GM18508 (cell line): ENCODE measurements around the gene IGLON5.

Source experiments
- ATAC-seq: cut with Tn5 transposase; IDR thresholded peaks from one replicate; pipeline ENCODE4 v1.9.1; 2021; ENCODE audit warnings: moderate number of reproducible peaks; ENCODE audit not compliant: insufficient read depth, unreplicated experiment

Gene IGLON5

DNA sequence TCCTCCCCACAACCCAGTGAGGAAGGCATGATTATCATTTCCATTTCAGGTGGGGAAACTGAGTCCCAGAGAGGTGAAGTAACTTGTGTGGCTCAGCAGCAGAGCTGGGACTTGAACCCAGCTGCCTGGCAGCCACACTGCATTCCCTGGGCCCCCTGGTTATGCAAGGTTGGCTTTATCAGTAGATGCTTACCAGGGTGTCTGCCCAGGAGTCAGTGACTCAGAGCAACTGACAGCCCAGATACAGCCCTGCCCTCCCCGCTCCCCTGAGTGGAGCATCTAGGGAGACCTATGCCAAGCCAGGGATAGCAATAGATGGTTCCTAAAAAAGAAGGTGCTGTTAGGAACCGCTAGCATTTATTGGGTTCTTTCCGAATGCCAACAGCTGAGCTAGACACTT is 5.9 kb downstream of the IGLON5 start:
- ATAC-seq: no peak

- no peak for ATAC-seq
Measured at GRCh38 chr19:51317968-51318367, 6.5 kb downstream of the IGLON5 start.

DNA sequence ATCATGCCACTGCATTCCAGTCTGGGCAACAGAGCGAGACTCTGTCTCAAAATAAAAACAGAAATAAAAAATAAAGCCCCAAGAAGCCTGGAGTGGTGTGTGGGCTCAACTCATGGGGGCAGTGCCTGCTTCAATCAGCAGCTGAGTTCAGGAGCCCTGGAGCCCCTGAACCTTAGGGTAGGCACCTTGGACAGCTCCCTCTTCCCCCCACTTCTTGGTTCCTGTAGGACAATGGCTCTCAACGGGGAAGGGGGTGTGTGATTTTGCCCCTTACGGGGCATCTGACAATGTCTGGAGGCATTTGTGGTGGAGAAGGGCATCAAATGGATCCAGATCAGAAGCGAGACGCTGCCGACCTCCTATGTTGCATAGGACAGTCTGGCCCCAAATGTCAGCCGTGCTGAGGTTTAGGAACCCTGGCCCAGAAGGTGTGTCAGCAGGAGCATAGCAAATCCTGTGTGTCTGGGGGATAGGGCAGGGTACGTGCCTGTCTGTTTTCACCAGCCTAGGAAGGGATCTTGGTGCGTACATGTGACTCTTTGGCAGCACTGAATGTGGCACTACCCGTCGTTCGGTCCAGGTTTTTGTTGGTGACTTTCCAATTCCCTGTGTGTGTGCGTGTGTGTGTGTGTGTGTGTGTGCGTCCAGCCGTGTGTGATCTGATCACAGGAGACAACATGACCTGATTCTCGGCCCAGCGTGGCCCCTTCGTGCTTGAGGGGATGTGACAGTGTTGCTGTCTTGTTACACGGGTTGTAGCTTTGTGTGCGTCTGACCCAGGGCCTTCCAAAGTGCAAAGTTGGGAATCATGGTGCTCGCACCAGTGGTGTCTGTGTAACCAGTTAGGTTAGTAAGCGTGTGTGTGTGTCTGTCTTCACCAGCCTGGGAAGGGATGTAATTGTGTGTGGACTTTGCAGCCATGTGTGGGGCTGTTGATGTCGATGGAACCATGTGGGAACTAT is 7.5 kb downstream of the IGLON5 start:
- no peak for ATAC-seq

- ATAC-seq: no peak
Measured at GRCh38 chr19:51319649-51320279, 8.3 kb downstream of the IGLON5 start.

GRCh38 chr19:51320280-51320657 is 8.8 kb downstream of the IGLON5 start:
- no peak for ATAC-seq

DNA sequence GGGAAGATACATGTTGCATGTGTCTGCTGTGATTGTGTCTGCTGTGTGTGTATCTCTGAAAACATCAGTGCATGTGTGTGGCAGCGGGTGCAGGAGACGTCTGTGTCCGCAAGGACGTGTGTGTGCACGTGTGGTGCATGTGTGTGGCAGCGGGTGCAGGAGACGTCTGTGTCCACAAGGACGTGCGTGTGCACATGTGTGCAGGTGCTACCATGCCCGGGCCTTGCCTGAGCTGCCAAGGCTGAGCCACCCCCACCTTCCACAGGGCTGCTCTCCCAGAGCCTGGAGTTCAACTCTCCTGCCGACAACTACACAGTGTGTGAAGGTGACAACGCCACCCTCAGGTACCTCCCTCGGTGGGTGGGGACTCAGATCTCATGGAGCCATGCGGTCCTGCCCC is 10.4 kb downstream of the IGLON5 start:
- ATAC-seq: no peak

DNA sequence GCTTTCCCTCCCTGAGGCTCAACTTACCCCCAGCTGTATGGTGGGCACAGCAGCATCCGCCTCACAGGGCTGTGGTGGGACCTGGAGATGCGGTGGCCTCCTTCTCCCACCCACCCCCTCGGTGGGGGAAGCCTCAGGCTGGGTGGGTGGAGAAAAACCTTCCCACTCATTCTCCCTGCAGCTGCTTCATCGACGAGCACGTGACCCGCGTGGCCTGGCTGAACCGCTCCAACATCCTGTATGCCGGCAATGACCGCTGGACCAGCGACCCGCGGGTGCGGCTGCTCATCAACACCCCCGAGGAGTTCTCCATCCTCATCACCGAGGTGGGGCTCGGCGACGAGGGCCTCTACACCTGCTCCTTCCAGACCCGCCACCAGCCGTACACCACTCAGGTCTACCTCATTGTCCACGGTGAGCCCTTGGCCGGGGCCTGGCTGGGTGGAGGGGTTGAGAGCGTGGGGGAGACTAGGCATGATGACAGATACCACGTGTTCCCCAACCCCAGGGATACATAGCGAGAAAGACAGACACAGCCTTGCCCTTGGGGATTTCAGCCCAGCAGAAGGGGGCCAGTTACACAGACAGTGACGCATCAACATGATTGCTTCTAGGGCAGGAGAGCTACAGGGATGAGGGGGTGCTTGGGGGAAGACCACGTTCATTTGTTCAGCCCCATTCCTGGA is 12.2 kb downstream of the IGLON5 start:
- no peak for ATAC-seq

- no peak for ATAC-seq
Measured at GRCh38 chr19:51324167-51324481, 12.7 kb downstream of the IGLON5 start.

GRCh38 chr19:51325161-51325976 is 13.9 kb downstream of the IGLON5 start:
- no peak for ATAC-seq

DNA sequence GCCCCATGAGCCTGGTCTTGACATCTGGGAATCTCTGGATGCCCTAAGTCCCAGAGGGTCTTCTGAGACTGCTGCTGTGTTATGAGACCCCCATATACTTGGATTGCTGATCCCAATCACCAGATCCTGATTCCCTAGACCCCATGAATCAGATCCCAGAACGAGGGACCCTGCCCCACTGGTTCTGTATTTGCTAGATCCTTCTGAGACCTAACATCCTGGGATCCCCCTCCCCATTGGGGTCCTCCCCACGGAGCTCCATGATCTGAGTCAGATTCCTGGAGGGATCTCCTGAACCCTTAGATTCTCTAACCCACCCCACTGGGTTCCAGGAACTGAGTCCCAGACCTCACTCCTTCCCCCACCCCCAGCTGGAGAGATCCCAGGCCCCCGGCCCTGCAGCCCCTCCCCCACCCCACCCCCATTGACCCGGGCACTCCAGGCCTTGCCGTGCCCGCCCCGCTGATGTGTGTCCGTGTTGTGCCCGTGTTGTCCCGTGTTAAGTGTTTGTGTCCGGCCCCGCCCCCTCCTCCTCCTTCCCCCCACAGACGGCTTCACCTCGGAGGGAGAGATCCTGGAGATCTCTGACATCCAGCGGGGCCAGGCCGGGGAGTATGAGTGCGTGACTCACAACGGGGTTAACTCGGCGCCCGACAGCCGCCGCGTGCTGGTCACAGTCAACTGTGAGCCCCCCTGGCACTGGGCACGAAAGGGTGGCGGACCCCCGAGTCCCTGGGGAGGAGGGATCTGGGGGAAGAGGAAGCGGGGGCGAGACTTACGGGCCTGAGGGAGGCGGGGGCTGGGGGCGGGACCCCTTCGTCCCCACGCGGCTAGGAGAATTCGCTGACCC is 15.0 kb downstream of the IGLON5 start:
- ATAC-seq: no peak

DNA sequence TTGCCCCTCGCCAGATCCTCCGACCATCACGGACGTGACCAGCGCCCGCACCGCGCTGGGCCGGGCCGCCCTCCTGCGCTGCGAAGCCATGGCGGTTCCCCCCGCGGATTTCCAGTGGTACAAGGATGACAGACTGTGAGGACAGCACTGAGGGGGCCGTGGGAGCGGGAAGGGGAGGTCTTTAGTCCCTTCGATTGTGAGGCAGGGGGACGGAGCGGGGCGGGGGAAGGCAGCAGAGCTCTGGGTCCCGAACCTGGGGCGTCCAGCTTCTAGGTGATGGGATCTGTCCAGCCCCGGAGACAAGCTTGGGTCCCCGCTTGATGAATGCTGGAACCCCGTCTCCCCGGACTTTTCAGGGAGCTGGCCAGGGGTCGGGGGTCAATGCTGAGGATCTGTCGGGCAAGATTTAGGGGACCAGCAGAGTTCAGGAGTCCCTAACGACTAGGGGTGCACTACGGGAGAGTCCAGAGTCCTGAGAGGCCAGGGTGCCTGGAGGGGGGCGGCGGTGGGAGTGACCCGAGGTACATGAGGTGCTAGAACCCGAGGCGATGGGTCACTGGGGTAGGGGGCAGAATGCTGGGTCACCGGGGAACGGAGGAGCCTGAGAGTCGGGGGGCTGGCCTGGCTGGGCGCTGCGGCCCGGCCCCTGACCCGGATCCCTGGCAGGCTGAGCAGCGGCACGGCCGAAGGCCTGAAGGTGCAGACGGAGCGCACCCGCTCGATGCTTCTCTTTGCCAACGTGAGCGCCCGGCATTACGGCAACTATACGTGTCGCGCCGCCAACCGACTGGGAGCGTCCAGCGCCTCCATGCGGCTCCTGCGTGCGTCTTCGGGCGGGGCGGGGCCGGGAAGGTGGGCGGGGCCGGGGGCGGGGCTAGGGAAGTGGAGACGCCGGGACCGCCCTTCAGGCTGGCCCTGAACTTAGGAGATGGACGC is 15.9 kb downstream of the IGLON5 start:
- no peak for ATAC-seq

- no peak for ATAC-seq
Measured at GRCh38 chr19:51329411-51329810, 18.0 kb downstream of the IGLON5 start.

DNA sequence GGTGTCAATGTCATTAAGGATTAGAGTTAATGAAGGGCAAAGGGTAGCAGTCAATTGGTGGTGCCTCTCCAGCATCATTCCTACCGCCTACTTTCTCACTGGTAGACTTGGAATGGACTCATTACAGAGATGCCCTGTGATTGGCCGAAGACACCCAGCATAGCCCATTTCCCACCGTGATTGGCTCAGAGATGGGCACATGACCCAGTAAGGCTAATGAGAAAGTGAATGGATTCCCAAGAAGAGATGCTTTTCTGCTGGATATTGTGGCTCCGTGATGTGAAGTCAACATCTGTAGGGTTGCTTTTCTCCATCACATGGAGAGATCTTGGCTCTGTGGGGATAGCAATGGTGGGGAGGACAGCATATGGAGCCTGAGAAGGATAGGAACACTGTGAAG is 18.9 kb downstream of the IGLON5 start:
- ATAC-seq: no peak

DNA sequence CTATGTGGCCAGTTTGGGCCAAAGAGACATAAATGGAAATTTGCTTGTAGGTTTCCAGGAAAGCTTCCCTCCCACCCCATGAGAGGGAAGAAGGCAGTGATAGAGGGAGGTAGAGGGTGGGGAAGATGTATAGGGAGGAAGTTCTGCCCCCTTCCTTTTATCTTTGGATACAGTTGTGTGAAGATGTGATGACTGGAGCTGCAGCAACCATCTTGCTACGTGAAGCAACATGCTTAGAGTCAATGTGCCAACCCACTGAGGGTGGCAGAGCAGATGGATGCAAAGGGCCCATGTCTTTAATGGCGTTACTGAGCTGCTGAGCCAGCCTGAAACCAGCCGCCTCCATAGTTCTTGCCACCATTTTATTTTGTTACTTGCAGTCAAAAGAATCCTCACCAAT is 19.7 kb downstream of the IGLON5 start:
- no peak for ATAC-seq

- ATAC-seq: no peak
Measured at GRCh38 chr19:51331716-51332115, 20.3 kb downstream of the IGLON5 start.

- no peak for ATAC-seq
Measured at GRCh38 chr19:51333836-51334460, 22.5 kb downstream of the IGLON5 start.

DNA sequence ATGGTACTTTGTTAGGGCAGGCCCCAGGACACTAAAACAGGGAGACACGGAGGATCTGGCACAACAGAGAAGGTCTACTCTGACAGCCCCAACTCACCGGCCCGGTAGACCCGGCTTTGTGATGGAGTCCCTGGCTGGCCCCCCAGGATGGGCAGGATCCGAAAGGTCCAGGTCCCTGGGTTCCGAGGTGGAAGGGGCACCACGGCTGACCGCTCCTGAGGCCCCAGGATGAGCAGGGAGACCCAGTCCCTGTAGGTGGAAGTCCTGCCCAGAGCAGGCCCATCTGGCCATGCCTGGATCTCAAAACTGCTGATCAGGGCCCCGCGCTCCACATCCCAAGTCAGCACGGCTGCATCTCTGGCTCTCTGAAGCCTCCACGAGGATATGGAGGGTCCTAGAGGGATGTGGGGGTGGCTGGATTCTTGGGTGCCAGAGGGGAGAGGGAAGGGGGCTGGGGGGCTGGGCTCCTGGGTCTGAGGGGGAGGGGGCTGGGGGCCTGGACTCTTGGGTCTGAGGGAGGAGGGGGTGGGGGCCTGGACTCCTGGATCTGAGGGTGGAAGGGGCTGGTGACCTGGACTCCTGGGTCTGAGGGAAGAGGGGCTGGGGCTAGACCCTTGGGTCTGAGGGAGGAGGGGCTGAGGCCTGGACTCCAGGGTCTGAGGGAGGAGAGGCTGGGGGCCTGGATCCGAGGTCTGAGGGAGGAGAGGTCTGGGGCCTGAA is 25.9 kb downstream of the IGLON5 start:
- ATAC-seq: no peak
